H1 (cell line): ENCODE data around the gene TRMT10A. TPM values are rescaled to one million over a fixed set of nuclear protein-coding genes. Genes with fewer than 3 reads are reported as not detected.

Experiments
- CTCF ChIA-PET: fragments of 300-600 bp; sonication (Branson Sonifier 250); formaldehyde crosslinking; loops from one replicate; lab custom pipeline; 2021; ENCODE audit not compliant: partially characterized antibody; lab: Charles Lee
- POLR2A ChIA-PET: fragments of 300-600 bp; sonication (Branson Sonifier 250); formaldehyde crosslinking; loops from one replicate; lab custom pipeline; 2021; ENCODE audit warnings: inconsistent platforms; ENCODE audit not compliant: partially characterized antibody; lab: Charles Lee
- DNase-seq, 2 experiments: peaks; one replicate each; pipeline versions ENCODE4 v3.0.0 to v3.0.0-alpha.2; 2010 to 2022; ENCODE audit warnings: low spot score in 2 of 2, low read depth in 1 of 2, mixed read lengths in 1 of 2
- FAIRE-seq: peaks from 2 replicates; lab custom pipeline; 2011; peaks lifted over from hg19 to GRCh38; lab: Jason Lieb, UNC
- H2AFZ ChIP-seq: 2 replicates; pipeline ENCODE4 v1.8.1; 2012; ENCODE audit warnings: low read length, inconsistent platforms
- H2AK5ac ChIP-seq: 2 replicates; pipeline ENCODE4 v1.6.1; 2013; ENCODE audit warnings: low read depth, low read length
- H2BK120ac ChIP-seq: replicated peaks from 2 replicates; pipeline ENCODE3; 2013; ENCODE audit warnings: low read depth, low read length, inconsistent platforms
- H2BK12ac ChIP-seq: 2 replicates; pipeline ENCODE4 v1.6.1; 2013; ENCODE audit warnings: low read depth, low read length
- H2BK15ac ChIP-seq: 2 replicates; pipeline ENCODE4 v1.6.1; 2013; ENCODE audit warnings: low read length
- H2BK20ac ChIP-seq: 2 replicates; pipeline ENCODE4 v1.6.1; 2013; ENCODE audit warnings: low read length
- H2BK5ac ChIP-seq: 2 replicates; pipeline ENCODE4 v1.6.1; 2013; ENCODE audit warnings: low read depth, low read length
- H3K14ac ChIP-seq: 2 replicates; pipeline ENCODE4 v1.6.1; 2013; ENCODE audit warnings: inconsistent platforms; ENCODE audit not compliant: insufficient read length
- H3K18ac ChIP-seq: 2 replicates; pipeline ENCODE4 v1.6.1; 2013; ENCODE audit warnings: low read length; ENCODE audit errors: extremely low read depth
- H3K23ac ChIP-seq: 2 replicates; pipeline ENCODE4 v1.6.1; 2013; ENCODE audit warnings: inconsistent platforms; ENCODE audit not compliant: insufficient read length
- H3K23me2 ChIP-seq: 2 replicates; pipeline ENCODE4 v1.6.1; 2013; ENCODE audit warnings: low read depth, low read length
- H3K27ac ChIP-seq: 2 replicates; pipeline ENCODE4 v1.6.1; 2011; ENCODE audit warnings: low read depth, low read length, inconsistent platforms
- H3K27me3 ChIP-seq, 4 experiments: replicated peaks in 1 of 4; 1 replicate in 1 of 4; 2 replicates in 3 of 4; pipeline versions ENCODE4 v1.6.1 to v1.8.1; 2011 to 2013; ENCODE audit warnings: low read length in 3 of 4, mild to moderate bottlenecking in 3 of 4, inconsistent platforms in 2 of 4, mixed read lengths in 2 of 4, moderate library complexity in 1 of 4; ENCODE audit not compliant: control insufficient read depth in 3 of 4, insufficient read depth in 3 of 4; ENCODE audit errors: extremely low read depth in 1 of 4
- H3K36me3 ChIP-seq, 4 experiments: 2 replicates each; pipeline versions ENCODE4 v1.6.1 to v1.8.1; 2011 to 2013; ENCODE audit warnings: mild to moderate bottlenecking in 4 of 4, low read length in 3 of 4, moderate library complexity in 2 of 4, control low read depth in 1 of 4, inconsistent platforms in 1 of 4; ENCODE audit not compliant: insufficient read depth in 4 of 4, control insufficient read depth in 2 of 4
- H3K4ac ChIP-seq: replicated peaks from 2 replicates; pipeline ENCODE3; 2013; ENCODE audit warnings: low read length, low read depth, mixed read lengths, inconsistent platforms; ENCODE audit not compliant: insufficient read length
- H3K4me1 ChIP-seq, 4 experiments: replicated peaks in 1 of 4; 1 replicate in 1 of 4; 2 replicates in 3 of 4; pipeline versions ENCODE4 v1.6.1 to v1.8.1; 2011 to 2013; ENCODE audit warnings: low read length in 3 of 4, inconsistent platforms in 2 of 4, mixed read lengths in 1 of 4; ENCODE audit not compliant: insufficient read depth in 4 of 4, control insufficient read depth in 3 of 4
- H3K4me2 ChIP-seq, 2 experiments: 2 replicates each; pipeline versions ENCODE4 v1.6.1 to v1.8.1; 2011 to 2013; ENCODE audit warnings: low read depth in 2 of 2, low read length in 2 of 2, control low read depth in 1 of 2, inconsistent platforms in 1 of 2, mild to moderate bottlenecking in 1 of 2; ENCODE audit not compliant: insufficient read depth in 1 of 2
- H3K4me3 ChIP-seq, 4 experiments: fragments of 200-600, 300-600 bp in 1 of 4; sonication (generic), shearing (Covaris generic), sonication (Bioruptor Twin) in 1 of 4; 2 replicates each; pipeline versions ENCODE4 v1.5.1 to v1.8.1; 2011 to 2016; ENCODE audit warnings: low read length in 4 of 4, low read depth in 3 of 4, control low read depth in 2 of 4, inconsistent platforms in 2 of 4, mild to moderate bottlenecking in 2 of 4, mixed read lengths in 1 of 4, moderate library complexity in 1 of 4; ENCODE audit not compliant: insufficient read depth in 2 of 4; ENCODE audit errors: extremely low read depth in 1 of 4
- H3K56ac ChIP-seq: replicated peaks from 2 replicates; pipeline ENCODE3; 2013; ENCODE audit warnings: low read depth, mild to moderate bottlenecking, mixed read lengths, low read length, inconsistent platforms; ENCODE audit not compliant: insufficient read length
- H3K79me1 ChIP-seq: 2 replicates; pipeline ENCODE4 v1.6.1; 2013; ENCODE audit warnings: low read depth, low read length, control low read depth
- H3K79me2 ChIP-seq, 2 experiments: 2 replicates each; pipeline versions ENCODE4 v1.6.1 to v1.8.1; 2012 to 2013; ENCODE audit warnings: low read length in 2 of 2, mild to moderate bottlenecking in 2 of 2, inconsistent platforms in 1 of 2; ENCODE audit not compliant: insufficient read depth in 2 of 2, control insufficient read depth in 1 of 2
- H3K9ac ChIP-seq, 4 experiments: replicated peaks in 1 of 4; 1 replicate in 1 of 4; 2 replicates in 3 of 4; pipeline versions ENCODE4 v1.6.1 to v1.8.1; 2011 to 2013; ENCODE audit warnings: low read depth in 3 of 4, low read length in 3 of 4, control low read depth in 2 of 4, mild to moderate bottlenecking in 2 of 4, moderate library complexity in 2 of 4, inconsistent platforms in 1 of 4; ENCODE audit errors: extremely low read depth in 1 of 4
- H3K9me3 ChIP-seq, 2 experiments: 2 replicates each; pipeline versions ENCODE4 v1.6.1 to v1.8.1; 2012 to 2013; ENCODE audit warnings: mild to moderate bottlenecking in 2 of 2, moderate library complexity in 2 of 2, control low read depth in 1 of 2, inconsistent platforms in 1 of 2, low read depth in 1 of 2, low read length in 1 of 2, mixed read lengths in 1 of 2; ENCODE audit not compliant: insufficient read depth in 2 of 2
- H4K20me1 ChIP-seq, 2 experiments: replicated peaks in 1 of 2; 2 replicates each; pipeline versions ENCODE3 to v1.8.1; 2011 to 2013; ENCODE audit warnings: inconsistent platforms in 2 of 2, low read length in 2 of 2, mild to moderate bottlenecking in 1 of 2; ENCODE audit not compliant: insufficient read depth in 2 of 2, control insufficient read depth in 1 of 2
- H4K5ac ChIP-seq: 2 replicates; pipeline ENCODE4 v1.6.1; 2013; ENCODE audit warnings: low read length, low read depth, mixed read lengths, inconsistent platforms; ENCODE audit not compliant: insufficient read length
- H4K8ac ChIP-seq: 2 replicates; pipeline ENCODE4 v1.8.0; 2013; ENCODE audit warnings: mild to moderate bottlenecking, moderate library complexity, low read length, inconsistent platforms; ENCODE audit not compliant: insufficient read depth; ENCODE audit errors: extremely low read depth
- H4K91ac ChIP-seq: replicated peaks from 2 replicates; pipeline ENCODE3; 2013; ENCODE audit warnings: low read length, mixed read lengths, inconsistent platforms; ENCODE audit not compliant: insufficient read length
- ASH2L ChIP-seq: fragments of 200-600, 300-600 bp; sonication (generic); IDR thresholded peaks from one replicate; pipeline ENCODE4 v1.7.1; 2017; ENCODE audit warnings: low read length
- BACH1 ChIP-seq: IDR thresholded peaks from 2 replicates; pipeline ENCODE4 v1.6.1; 2012; ENCODE audit warnings: low read length, improper control_type of control experiment
- BRCA1 ChIP-seq: IDR thresholded peaks from 2 replicates; pipeline ENCODE4 v1.6.1; 2012; ENCODE audit warnings: low read depth, low read length, improper control_type of control experiment
- CBX8 ChIP-seq: fragments of 300-800, 300-1000 bp; sonication (generic); IDR thresholded peaks from 2 replicates; pipeline ENCODE4 v1.7.1; 2016; ENCODE audit warnings: low read depth, low read length, borderline replicate concordance
- CHD2 ChIP-seq: IDR thresholded peaks from 2 replicates; pipeline ENCODE4 v1.6.1; 2012; ENCODE audit warnings: low read length, improper control_type of control experiment
- HDAC6 ChIP-seq: IDR thresholded peaks from one replicate; pipeline ENCODE4 v1.7.1; 2012; ENCODE audit warnings: low read depth, mild to moderate bottlenecking, inconsistent platforms, low read length, moderate library complexity
- KDM1A ChIP-seq: fragments of 200-600, 300-600 bp; sonication (generic); IDR thresholded peaks from 2 replicates; pipeline ENCODE4 v1.7.1; 2016; ENCODE audit warnings: mild to moderate bottlenecking, low read length, borderline replicate concordance
- RAD21 ChIP-seq, 2 experiments: IDR thresholded peaks in 1 of 2; conservative IDR thresholded peaks in 1 of 2; 2 replicates each; pipeline ENCODE4 v1.6.1; 2011; ENCODE audit warnings: low read depth in 2 of 2, low read length in 2 of 2, improper control_type of control experiment in 1 of 2, inconsistent platforms in 1 of 2, mild to moderate bottlenecking in 1 of 2, moderate library complexity in 1 of 2
- RBBP5 ChIP-seq: IDR thresholded peaks from 2 replicates; pipeline ENCODE4 v1.7.1; 2012; ENCODE audit warnings: low read depth, mild to moderate bottlenecking, inconsistent platforms, low read length, moderate library complexity, borderline replicate concordance
- RNF2 ChIP-seq: fragments of 200-900, 300-1000 bp; sonication (generic); IDR thresholded peaks from 2 replicates; pipeline ENCODE4 v1.7.1; 2016; ENCODE audit warnings: borderline replicate concordance, low read depth, mild to moderate bottlenecking, antibody characterized with exemption, low read length; ENCODE audit not compliant: poor library complexity, severe bottlenecking; ENCODE audit errors: missing control alignments
- RXRA ChIP-seq: IDR thresholded peaks from 2 replicates; pipeline ENCODE4 v1.6.1; 2011; ENCODE audit warnings: low read depth, mild to moderate bottlenecking, low read length, moderate library complexity; ENCODE audit not compliant: insufficient read depth
- WGBS, 2 experiments: shearing (Covaris generic) in 1 of 2; methylation state at CpG; one replicate each; pipeline versions ENCODE4 v1.1.6 to v1.1.7; 2013 to 2015; ENCODE audit warnings: low lambda C conversion rate in 2 of 2, mixed read lengths in 2 of 2, inconsistent platforms in 1 of 2, low coverage in 1 of 2, missing lambda C conversion rate in 1 of 2; ENCODE audit not compliant: insufficient replicate concordance in 2 of 2, insufficient coverage in 1 of 2, insufficient read length in 1 of 2; ENCODE audit errors: extremely low coverage in 1 of 2, missing lambda C conversion rate in 1 of 2; 5-methylcytosine and 5-hydroxymethylcytosine counted together
- polyA plus RNA-seq, 7 experiments: library from polyadenylated mRNA; depleted of rRNA in 3 of 7; stranded (reverse) in 5 of 7; unstranded in 2 of 7; fragments of >200 nt in 5 of 7; fragments of 200-250 nt in 2 of 7; gene quantifications; 1 replicate in 5 of 7; 2 replicates in 1 of 7; 4 replicates in 1 of 7; pipeline versions ENCODE4 v1.2.1 to v1.2.3, GENCODE V29; 2011 to 2013; ENCODE audit warnings: missing spikeins in 2 of 7, mixed read lengths in 2 of 7
- total RNA-seq: library from RNA; stranded (reverse); fragmentation: NEBNext Ultra II Directional; extraction: Animal tissue kit (Norgen Biotek cat#: 25700); gene quantifications from 2 replicates; pipeline ENCODE4 v1.2.1, GENCODE V29; 2021
- TF ChIP-seq, protein P1 (sequence below): IDR thresholded peaks from 2 replicates; pipeline ENCODE4 v1.6.1; 2012; ENCODE audit warnings: low read length, inconsistent platforms

Gene TRMT10A
- total and polyA plus RNA-seq, 2 of the 8 experiments (the other 6 are each of a cell fraction or from before 2014, with no cell fraction given) = 1.5 to 3.8 TPM

DNA sequence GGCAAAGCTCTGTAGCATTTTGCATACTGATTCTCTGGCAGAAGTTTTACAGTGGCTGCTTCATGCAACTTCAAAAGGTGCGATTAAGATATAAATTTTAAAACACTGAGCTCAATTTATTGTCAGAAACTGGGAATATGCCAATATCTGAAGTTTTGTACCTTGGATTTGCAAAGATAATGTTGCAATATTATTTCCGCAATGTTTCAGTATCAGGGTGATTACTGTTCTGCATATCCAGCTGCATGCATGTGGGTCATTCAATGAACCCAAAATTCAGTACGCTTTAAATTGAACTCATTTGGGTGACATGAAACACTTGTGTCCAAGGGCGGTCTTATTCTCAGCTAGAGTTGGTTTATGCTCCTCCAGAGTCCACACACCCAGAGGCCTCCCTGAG is 26.2 kb downstream of the TRMT10A start:
- Histone ChIP-seq H3K9ac (no peak overlapping the region), H3K36me3 (no peaks in the 10 kb centered on the region), H2BK15ac (no peak overlapping the region), H2BK120ac (no peak overlapping the region), H4K5ac (no peak overlapping the region), H3K4me1 (no peaks in the 10 kb centered on the region), H3K27ac (no peak overlapping the region), H3K23me2 (no peaks in the 10 kb centered on the region), H3K18ac (no peak overlapping the region), H4K91ac (no peak overlapping the region), H3K4me3 (no peak overlapping the region), H3K23ac (no peak overlapping the region), H4K20me1 (no peaks in the 10 kb centered on the region), H3K79me2 (no peaks in the 10 kb centered on the region), H3K56ac (no peak overlapping the region), H2BK5ac (no peak overlapping the region), H3K4me2 (no peak overlapping the region), H2AFZ (no peak overlapping the region), H3K27me3 (no peaks in the 10 kb centered on the region), H3K9me3 (no peaks in the 10 kb centered on the region), H2AK5ac (no peak overlapping the region), H2BK12ac (no peak overlapping the region), H2BK20ac (no peak overlapping the region), H3K4ac (no peak overlapping the region), H3K79me1 (no peaks in the 10 kb centered on the region), H4K8ac (no peak overlapping the region), H3K14ac (no peak overlapping the region)
- DNase-seq (no peak), FAIRE-seq (no peak)
- WGBS, 2 experiments = 94% methylated on average over 4 of the region's 4 CpGs; no CpG with 5 or more reads in 1 of the 2 experiments
- ChIA-PET CTCF (interaction anchor here (0.9 to 3.5 kb wide), 3 partner anchors 15 to 271 kb away, joined by 3 to 16 read pairs (median 3); no protein-coding TSS in a partner anchor), POLR2A (no interaction called here)
- TF ChIP-seq RBBP5 (no peak), KDM1A (no peak), RXRA (no peak), BACH1 (no peak), BRCA1 (no peak), CHD2 (no peak), HDAC6 (no peak), CBX8 (no peak), RAD21 (IDR thresholded peaks at IDR 0.05 in 1 of 2, conservative IDR thresholded peaks at IDR 0.05 in 1 of 2; ENCODE audit: low read depth in 2 of 2, low read length in 2 of 2) (no peak), RNF2 (no peak), ASH2L (no peak)
- TF ChIP-seq, protein P1, sequence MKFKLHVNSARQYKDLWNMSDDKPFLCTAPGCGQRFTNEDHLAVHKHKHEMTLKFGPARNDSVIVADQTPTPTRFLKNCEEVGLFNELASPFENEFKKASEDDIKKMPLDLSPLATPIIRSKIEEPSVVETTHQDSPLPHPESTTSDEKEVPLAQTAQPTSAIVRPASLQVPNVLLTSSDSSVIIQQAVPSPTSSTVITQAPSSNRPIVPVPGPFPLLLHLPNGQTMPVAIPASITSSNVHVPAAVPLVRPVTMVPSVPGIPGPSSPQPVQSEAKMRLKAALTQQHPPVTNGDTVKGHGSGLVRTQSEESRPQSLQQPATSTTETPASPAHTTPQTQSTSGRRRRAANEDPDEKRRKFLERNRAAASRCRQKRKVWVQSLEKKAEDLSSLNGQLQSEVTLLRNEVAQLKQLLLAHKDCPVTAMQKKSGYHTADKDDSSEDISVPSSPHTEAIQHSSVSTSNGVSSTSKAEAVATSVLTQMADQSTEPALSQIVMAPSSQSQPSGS = no peak
